ENCODE data around the gene ST6GALNAC4.
A peak's percentile ranks its signal among the peaks of the same experiment; 100 is the strongest.
"Not testable (repeated sequence)": the region's sequence is repeated elsewhere in the genome, so short reads cannot be mapped to it uniquely, and the experiment has no call there.

The ST6GALNAC4 gene

GRCh38 chr9:127895811-127896210, 21.0 kb downstream of the ST6GALNAC4 start:
- DNase-seq: no peak

DNA sequence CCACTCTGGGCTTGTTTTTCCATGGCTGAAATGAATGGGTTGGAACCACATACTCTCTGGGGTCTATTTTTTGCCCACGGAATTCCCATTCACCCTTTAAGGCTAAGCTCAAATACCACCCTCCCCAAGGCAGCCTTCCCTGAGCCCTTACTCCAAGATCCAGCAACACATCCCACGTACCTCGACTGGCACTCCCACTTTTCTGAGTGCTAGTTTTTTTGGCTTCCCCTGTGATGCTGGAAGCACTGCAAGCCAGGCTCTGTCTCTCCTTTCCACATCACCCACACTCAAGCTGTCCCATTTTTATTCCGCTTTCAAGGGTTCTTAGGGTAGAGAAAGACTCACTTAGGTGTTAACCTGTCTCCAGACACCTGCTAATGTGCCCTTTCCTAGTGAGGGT, 23.4 kb downstream of the ST6GALNAC4 start:
- no peak for DNase-seq

DNA sequence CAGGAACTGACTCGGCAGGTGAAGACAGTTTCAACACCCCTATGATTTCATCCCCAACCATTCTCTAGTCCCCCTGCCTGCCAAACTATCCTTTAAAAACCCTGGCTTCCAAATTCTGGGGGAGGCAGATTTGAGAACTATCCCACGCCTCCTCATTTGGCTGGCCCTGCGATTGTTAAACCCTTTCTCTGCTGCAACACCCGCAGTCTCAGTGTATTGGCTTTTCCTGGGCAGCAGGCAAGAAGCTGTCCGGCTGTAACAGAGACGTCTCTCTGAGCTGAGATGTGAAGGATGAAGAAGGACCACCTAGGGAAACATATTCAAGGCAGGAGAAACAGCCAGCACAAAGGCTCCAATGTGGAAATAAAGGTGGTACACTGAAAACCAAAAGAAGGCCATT, 24.0 kb downstream of the ST6GALNAC4 start:
- DNase-seq: no peak

DNA sequence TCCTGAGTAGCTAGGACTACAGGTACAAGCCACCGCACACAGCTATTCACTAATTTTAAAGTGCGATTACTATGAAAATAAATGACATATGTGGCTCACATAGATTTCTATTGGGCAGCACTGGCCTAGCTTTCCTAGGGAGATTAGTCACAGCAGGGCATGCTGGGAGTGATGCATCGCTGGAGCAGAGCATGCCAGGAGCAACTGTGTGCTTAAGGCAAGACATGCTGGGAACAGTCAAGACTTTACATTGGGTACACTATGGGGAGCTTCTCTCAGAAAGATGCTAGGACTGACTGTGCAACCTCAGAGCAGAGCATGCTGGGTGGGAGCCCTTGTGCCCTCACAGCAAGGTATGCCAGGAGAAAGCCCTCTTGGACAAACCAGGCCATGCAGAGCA, 26.8 kb downstream of the ST6GALNAC4 start:
- DNase-seq: no peak

DNA sequence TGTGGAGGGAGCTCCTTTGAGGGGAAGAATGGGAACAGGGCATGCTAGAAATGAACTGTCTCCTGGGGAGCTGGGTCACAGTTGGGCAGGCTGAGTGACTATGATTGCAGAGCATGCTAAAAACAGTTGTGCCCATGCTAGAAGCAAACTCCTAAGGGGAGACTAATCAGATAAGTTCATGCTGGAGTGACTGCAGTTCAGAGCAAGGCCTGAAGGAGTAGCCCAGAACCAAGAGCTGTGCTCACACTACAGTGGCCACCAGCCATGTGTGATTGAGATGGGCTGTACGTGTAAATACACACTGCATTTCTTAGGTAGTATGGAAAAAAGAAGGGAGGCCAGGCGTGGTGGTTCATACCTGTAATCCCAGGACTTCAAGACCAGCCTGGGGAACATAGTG, 29.0 kb downstream of the ST6GALNAC4 start:
- DNase-seq: no peak

DNA sequence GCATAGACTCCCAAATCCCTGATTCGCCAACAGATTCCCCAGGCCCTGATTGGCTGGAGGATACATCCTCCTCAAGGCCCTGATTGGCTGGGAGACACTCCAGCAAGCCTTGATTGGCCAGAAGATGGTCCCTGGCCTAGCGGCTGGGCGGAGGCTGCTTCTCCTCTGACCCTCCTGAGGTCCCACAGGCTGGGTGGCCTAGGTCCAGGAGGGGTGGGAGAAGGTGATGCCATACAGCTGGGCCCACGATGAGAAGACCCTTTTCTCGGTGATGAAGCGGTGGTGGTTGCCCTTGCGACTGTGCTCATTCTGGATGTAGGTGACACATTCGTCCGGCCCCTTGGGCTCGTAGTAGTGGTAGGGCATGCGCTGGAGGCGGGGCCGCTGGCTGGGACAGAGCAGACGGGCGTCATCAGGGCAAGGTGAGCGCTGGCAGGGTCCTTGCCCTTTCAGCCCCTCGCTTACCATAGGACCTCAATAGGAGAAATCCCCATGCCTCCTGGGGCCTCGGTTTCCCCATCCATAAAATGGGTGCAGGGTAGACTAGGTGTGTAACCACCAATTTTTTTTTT, 30.4 kb downstream of the ST6GALNAC4 start:
- no peak for DNase-seq

DNA sequence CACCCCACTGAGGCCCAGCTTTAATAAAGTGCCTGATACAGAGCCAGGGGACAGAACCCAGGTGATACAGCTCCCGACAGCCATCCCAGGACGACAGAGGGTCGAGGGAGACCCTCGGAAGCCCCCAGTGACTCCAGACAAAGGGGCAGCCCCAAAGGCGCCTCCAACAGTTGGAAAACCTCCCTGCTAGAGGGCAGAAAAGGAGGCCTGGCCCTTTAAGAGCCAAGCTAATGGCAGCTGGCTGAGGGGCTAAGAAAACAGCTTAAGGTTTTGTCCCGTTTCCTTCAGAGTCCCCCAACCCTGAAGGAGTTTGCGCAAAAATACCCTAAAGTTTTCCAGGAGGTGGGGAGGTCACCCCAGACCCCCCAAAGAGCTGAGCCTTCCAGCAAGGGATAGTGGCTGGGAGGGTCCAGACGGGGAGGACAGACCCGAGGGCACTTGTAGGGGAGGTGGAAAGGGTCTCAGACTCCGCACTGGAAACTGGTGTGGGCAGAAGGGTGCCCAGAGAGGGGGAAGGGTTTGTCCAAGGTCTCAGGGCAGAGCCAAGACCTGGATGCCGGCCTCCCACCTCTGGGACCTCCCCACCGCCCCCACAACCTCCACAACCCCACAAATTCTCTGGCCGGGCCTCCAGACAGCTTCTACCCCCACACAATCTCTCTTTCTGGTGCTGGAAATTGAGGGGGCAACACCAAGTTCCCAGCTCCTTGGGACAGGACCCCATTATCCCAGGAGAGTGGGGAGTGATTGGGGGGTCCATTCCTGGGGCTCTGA, 31.1 kb downstream of the ST6GALNAC4 start:
- no peak for DNase-seq

DNA sequence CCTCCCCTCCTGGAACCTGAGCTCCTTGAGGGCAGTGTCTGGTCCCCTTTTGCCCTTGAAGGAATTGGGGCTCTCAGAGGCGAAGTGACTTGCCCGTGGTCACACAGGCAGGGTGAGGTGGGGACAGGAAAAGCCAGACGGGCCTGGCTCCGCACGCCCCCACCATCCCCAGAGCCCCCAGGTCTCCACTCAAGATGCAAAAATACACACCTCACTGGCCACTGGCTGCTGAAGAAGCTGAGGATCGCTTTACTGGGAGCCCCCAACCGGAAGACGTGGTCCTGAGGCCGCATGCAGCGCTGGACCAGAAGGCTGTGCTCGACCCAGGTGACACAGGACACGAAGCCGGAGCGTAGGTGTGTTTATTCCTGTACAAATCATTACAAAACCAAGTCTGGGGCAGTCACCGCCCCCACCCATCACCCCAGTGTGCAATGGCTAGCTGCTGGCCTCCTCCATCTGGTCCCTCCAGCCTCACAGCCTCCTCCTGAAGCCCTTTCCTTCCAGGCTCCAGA, 31.8 kb downstream of the ST6GALNAC4 start:
- DNase-seq: no peak

DNA sequence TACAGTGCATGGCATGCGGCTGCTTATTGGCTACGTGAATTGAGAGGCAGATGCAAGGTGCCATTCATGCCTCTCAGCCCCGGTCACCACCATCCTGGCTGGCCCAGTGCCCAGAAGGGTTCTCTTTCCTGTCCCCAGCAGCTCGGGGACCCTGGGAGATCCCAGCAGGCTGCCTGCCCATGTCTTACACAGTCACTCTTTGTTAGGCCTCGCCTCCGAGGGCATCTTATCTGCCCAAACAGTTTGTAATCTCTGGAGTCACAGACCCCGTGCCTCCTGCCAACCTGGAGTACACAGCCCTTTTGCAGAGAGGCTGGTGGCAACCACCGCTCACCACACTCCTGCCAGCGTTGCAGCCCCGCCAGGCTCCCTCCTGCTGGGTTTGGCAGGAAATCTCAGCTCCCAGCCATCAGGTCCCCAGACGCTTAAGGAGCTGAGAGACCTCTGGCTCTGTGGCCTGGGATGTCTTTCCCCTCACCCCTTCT, 32.4 kb downstream of the ST6GALNAC4 start:
- DNase-seq: peak in 15 of 56 donors; percentile 15 to 66 (median 31)

DNA sequence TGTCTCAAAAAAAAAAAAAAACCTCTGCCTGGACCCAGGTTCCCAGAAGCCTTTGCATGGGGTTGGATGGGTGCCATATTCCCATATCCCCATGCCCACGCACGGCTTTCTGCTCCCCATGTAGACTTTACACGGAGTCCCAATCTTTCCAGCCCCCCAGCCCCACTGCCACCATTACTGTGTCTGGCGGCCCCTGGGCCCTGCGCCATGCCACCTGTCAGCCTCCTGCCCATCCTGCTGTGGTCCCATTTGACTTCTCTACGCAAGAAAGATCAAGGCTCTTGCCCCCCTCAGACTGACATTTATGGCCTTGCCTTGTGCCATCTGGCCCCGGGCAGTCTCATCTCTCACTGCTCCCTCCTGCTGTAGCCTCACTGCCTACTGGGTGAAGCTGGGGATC, 32.9 kb downstream of the ST6GALNAC4 start:
- DNase-seq: no peak

- not testable (repeated sequence) for DNase-seq
Observed at GRCh38 chr9:127881715-127882114, 35.1 kb downstream of the ST6GALNAC4 start.

GRCh38 chr9:127880143-127880542, 36.7 kb downstream of the ST6GALNAC4 start:
- DNase-seq: no peak

DNA sequence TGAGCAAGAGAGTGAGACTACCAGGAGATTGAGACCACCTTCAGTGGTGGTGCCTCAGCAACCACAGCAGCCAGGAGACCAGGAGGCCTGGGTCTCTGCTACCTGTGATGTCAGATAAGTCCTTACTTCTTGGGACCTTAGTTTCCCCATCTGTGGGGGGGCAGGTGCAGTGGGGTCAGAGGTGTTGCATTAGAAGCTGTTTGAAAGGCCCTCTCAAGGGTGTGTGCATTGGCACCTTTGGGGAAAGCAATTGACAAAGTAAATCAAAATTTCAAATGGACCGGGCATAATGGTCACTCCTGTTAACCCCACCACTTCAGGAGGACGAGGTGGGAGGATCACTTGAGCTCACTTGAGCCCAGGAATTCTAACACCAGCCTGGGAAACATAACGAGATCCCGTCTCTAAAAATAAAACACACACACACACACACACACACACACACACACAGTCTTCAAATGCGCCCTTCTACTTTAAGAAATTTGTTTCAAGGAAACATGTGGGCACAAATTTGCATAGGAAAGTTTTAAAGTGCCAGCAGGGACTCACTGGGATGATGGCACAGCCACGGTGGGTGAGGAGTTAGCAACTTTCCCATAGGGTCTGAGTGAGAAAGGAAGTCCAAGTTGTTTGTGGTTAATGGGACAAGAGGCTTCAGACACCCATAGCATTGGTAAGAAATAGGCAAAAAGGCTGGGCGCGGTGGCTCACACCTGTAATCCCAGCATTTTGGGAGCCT, 38.0 kb downstream of the ST6GALNAC4 start:
- no peak for DNase-seq

- DNase-seq: peak in 9 of 56 donors; percentile 11 to 61 (median 33)
Observed at GRCh38 chr9:127878001-127878651, 38.7 kb downstream of the ST6GALNAC4 start.

DNA sequence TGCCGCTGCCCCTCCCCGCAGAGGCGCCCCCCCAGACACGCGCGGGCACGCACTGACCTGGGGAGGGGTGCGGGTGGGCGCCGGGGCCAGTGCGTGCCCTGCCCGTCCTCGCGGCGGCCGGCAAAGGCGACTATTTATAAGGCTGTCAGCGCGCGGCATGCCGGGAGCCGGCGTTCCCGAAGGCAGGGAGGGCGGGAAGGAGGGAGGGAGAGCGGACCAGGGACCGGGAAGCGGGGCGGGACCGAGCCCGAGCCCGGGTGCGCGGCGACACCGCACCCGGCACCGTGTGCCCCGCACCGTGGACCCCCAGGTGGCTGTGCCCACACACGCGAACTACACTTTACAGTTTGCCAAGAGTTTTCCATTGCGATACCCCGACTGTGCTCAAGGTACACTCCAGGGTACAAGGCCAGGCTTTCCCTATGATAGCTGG, 39.3 kb downstream of the ST6GALNAC4 start, which contains the start of gene AK1:
AK1 (minus strand) TSS at position 110 of the 433 bp plus-strand sequence. CDS start 3,058 bp downstream, outside the sequence.
- peak in 54 of 56 donors; percentile 27 to 92 (median 77) for DNase-seq

GRCh38 chr9:127876764-127877562, 39.9 kb downstream of the ST6GALNAC4 start:
- DNase-seq: peak in 23 of 56 donors; percentile 42 to 77 (median 64)

- DNase-seq: no peak
Observed at GRCh38 chr9:127876026-127876763, 40.6 kb downstream of the ST6GALNAC4 start.

DNA sequence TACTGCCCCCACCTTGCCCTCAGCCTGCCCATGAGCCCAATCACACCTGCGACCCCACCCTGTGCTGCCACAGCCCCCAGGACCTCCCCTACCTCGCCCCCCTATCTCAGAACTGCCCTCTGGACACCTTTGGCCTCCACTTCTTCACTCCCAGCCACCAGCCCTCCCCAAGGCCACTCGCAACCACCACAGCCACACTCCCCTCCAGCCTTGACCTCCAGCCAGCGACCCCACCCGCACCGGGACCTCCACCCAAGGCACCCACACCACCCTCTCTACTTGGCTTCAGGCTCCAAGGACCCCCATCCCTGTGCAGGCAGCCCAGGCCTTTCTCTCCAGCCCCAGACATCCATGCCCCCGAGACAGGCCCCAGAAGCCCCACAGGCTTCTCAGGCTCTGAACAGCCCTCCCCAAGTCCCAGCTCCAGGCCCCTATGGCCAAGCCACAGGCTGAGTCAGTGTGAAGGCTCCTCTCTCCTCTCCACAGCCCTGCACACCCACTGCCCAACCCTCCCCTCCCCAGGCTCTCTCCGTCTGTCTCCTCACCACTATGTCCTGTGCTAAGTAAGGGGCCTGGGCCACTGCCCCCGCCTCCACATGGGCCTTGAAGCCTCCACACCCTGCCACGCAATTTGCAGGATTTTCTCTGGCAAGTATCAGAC, 41.4 kb downstream of the ST6GALNAC4 start:
- no peak for DNase-seq
